ENCODE results near the gene GFRA1. TPM values are rescaled to one million over a fixed set of nuclear protein-coding genes. Genes with fewer than 3 reads are reported as not detected.

The GFRA1 gene
- total RNA-seq, 1 donor from 2014 or later = 36.4 TPM

DNA sequence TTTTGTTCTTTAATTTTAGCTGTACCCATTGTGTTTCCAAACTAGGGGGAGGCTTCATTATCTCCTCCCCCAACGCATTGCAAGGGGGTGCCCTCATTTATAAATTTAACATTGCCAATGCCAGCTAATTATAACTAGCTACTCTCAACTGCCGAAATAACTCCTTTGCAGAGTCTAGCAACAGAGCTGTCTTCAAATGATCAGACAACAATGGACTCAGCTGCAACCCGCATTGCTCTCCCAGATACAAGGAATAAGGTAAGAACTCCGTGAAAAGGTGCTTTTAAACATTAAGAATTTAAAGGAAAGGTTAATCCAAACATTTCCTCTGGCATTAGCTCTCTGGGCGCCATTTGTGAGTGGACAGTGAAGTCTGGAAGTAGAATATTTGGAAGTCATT is 116.2 kb downstream of the GFRA1 start:
- DNase-seq = no peak

GRCh38 chr10:116155191-116155590 is 117.8 kb downstream of the GFRA1 start:
- DNase-seq = no peak

- no peak for DNase-seq
Observed at GRCh38 chr10:116154651-116155050, 118.4 kb downstream of the GFRA1 start.

DNA sequence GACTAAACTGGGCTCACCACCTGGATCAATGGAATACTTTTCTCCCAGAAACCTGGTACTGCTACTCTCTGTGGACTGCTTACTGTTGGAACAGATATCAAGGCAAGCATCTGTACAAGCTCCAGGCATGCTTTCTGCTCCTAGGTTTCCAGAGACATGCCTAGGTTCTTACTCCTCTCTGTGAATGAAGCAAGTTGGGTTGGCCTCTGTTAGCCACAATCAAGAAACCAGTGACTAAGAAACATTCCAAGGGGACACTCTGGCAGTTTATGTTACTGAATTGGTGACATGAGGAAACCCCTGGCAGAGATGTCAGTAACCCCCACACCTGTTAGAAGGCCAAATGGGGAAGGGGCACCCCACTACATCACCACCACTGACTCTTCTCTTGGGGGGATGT is 121.9 kb downstream of the GFRA1 start:
- DNase-seq = no peak

DNA sequence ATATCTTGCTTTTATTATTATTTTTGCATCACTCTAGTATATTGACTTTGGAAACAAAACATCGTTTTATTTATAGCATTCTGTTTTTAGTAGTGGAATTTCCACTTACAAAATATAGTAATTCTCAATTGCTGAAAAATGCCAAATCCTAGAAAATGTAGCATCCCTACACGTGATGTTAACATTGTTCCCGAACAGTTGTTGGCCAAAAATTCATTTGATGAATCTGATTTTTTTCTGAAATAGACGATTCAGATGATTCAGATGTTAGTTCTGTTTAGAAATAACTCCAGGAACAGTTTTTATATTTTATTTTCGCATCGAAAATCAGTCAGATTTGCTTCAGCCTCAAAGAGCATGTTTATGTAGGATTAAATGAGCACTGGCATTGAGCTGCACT is 122.4 kb downstream of the GFRA1 start:
- no peak for DNase-seq

GRCh38 chr10:116147147-116147905 is 125.7 kb downstream of the GFRA1 start:
- DNase-seq = no peak

- DNase-seq = no peak
Observed at GRCh38 chr10:116146372-116147140, 126.5 kb downstream of the GFRA1 start.

GRCh38 chr10:116143673-116144222 is 129.3 kb downstream of the GFRA1 start:
- no peak for DNase-seq

GRCh38 chr10:116141855-116142254 is 131.2 kb downstream of the GFRA1 start:
- no peak for DNase-seq

DNA sequence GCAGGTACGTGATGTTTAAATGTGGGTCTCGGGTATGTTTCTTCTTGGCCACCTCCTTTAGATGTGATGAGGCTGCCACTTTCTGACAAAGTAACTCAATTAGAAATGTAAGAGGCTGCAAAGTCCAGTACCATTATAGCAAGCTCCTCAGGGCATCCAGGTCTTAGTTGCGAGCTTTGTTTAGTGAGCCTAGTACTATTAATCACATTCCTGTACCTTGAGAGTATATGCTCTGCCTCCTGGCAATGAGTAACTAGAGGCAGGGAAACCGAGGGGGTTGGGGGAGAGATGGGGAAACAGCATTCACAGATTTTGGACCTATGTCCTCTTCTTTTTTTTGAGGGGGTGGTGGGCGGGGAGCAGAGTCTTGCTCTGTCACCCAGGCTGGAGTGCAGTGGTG is 131.8 kb downstream of the GFRA1 start:
- DNase-seq = no peak

DNA sequence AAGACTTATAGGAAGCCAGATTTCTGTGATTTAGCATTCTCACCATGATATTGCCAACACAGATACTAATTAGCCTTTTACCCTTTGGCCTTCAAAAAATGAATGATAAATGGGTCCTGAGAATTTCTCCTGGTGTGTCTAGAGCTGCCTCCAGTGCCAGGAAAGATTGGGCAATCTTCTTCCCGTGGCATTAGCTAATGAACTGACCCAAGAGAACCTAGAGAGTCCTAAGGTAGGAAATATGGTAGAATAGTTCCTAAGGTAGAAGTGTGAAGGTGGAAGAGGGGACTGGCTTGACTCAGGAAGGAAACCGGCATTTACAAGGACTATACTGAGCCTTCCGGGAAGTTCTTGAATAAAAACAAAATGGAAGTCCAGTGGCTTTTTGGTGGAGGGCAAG is 133.1 kb downstream of the GFRA1 start:
- DNase-seq = no peak

GRCh38 chr10:116138897-116139296 is 134.1 kb downstream of the GFRA1 start:
- DNase-seq = no peak

- DNase-seq = no peak
Observed at GRCh38 chr10:116136261-116136660, 136.7 kb downstream of the GFRA1 start.

DNA sequence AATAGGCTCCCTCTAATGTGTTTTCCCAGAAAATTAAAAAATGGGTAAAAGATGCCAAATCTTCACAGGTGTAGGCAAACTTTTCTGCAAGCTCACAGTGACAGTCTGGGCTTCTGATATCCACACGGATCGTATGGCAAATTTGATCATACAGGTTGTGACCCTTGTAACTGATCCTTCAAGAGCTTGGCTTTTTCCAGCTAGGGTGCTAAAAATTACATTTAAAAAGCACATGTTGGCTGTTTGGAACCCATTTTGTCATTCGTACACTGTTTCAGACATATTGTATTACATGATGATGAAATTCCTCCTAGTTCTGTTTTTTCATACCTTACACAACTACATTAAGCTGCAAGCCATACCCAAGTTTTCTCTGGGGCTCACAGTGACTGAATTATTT is 138.7 kb downstream of the GFRA1 start:
- DNase-seq = no peak

GRCh38 chr10:116133634-116134033 is 139.4 kb downstream of the GFRA1 start:
- no peak for DNase-seq

DNA sequence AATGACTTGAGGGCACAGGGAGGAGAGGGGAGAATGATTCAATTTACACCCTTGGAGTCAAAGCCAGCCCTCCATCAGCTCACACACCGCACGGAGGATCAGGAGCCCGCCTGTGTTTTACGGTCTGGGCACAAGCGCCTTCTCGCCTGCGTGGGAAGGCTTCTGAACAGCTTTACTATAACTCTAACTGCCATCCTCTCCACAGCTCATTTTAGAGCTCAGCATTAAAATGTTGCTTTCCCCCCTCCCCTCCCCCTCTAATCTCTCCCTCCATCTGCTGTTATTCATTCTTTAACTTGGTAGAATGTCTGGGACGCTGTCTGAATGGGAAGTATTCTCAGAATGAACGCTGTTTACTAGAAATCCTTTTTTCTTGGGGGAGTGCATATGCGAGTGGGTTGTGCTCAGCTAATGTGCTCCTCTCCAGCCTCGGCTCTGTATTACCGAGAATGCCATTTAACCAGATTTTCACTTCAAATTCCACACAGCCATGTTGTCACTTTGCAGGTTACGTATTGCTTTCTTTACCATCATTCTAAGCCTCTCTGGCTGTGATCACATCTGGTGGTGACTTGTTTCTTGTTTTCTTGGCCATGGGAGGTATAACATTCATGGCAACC is 140.1 kb downstream of the GFRA1 start:
- no peak for DNase-seq

DNA sequence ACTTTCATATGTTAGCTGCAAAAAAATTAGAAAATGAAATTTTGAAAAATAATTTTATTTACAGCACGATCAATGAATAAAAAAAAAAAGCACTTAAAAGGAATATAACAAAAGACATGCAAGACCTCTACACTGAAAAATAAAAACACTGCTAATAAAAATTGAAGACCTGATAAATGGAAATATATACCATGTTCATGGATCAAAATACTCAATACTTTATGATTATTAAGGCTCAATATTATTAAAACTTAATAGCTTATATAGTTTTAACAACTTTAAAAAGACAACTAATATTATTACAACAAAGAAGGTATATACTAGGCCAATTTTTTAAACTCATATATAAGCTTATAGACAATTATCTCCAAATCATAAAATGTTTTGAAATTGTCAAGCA is 143.0 kb downstream of the GFRA1 start:
- DNase-seq = no peak

GRCh38 chr10:116126954-116127695 is 145.9 kb downstream of the GFRA1 start:
- no peak for DNase-seq

GRCh38 chr10:116126239-116126638 is 146.8 kb downstream of the GFRA1 start:
- DNase-seq = no peak

DNA sequence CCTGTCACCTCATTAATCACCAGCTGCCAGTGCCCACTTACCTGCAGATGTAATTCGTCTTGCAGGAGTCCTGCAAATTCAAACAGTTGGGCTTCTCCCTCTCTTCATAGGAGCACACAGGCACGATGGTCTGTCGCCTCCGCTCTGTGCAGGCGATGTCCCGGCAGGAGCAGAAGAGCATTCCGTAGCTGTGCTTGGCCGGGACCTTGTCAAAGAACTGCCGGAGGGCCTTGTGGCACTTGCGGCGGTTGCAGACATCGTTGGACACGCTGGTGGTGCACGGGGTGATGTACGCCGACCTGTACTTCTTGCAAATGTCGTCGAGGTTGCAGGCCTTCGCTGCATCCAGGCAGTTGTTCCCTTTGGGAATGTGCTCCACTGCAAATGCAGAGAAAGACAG is 147.8 kb downstream of the GFRA1 start:
- no peak for DNase-seq

- no peak for DNase-seq
Observed at GRCh38 chr10:116124777-116125176, 148.2 kb downstream of the GFRA1 start.

GRCh38 chr10:116122664-116123063 is 150.3 kb downstream of the GFRA1 start:
- DNase-seq = no peak

Measured in dermis blood vessel endothelial cell (primary cell).